Cardiac fibroblast (primary cell): ENCODE data around the gene TUBB4A.
"Not testable (repeated sequence)": the region's sequence is repeated elsewhere in the genome, so short reads cannot be mapped to it uniquely, and the experiment has no call there.

Experiments used
- DNase-seq, 2 donors: peaks; one replicate each; pipeline versions ENCODE4 v3.0.0 to v3.0.0-alpha.2; 2010; ENCODE audit warnings: low read depth in 2 of 2
- H3K4me3 ChIP-seq, 2 donors: replicated peaks in 1 of 2; 1 replicate in 1 of 2; 2 replicates in 1 of 2; pipeline ENCODE4 v1.5.1; 2011; ENCODE audit warnings: low read depth in 2 of 2, low read length in 2 of 2, mild to moderate bottlenecking in 2 of 2, moderate library complexity in 1 of 2
- CTCF ChIP-seq: IDR thresholded peaks from one replicate; pipeline ENCODE4 v1.5.1; 2011; ENCODE audit warnings: low read depth, mild to moderate bottlenecking, low read length, inconsistent platforms

The TUBB4A gene

GRCh38 chr19:6501740-6502648 is at the start of gene TUBB4A:
TSS of gene TUBB4A (minus strand) at chr19:6502309. CDS start at chr19:6502212, 97 bp downstream.
- no peak within 1 kb of the TSS for H3K4me3 ChIP-seq
- DNase-seq, result no peak
- no peak for TF ChIP-seq CTCF

GRCh38 chr19:6551091-6551490 is 49.0 kb upstream of the TUBB4A start:
- DNase-seq, result no peak
- H3K4me3 ChIP-seq, result no peak overlapping the region
- TF ChIP-seq CTCF, result no peak

GRCh38 chr19:6550679-6551078 is 48.6 kb upstream of the TUBB4A start:
- H3K4me3 ChIP-seq, DNase-seq: not testable (repeated sequence)

GRCh38 chr19:6543866-6544347 is 41.8 kb upstream of the TUBB4A start:
- DNase-seq, result no peak
- TF ChIP-seq CTCF, result no peak
- H3K4me3 ChIP-seq, result no peak overlapping the region

GRCh38 chr19:6540918-6541689 is 39.0 kb upstream of the TUBB4A start:
- H3K4me3 ChIP-seq, result no peak overlapping the region
- no peak for TF ChIP-seq CTCF
- peak in 1 of 2 donors; percentile 35 for DNase-seq

GRCh38 chr19:6539514-6539913 is 37.4 kb upstream of the TUBB4A start:
- H3K4me3 ChIP-seq, result no peak overlapping the region
- no peak for DNase-seq
- TF ChIP-seq CTCF, result no peak

GRCh38 chr19:6535558-6536137 is 33.5 kb upstream of the TUBB4A start:
- H3K4me3 ChIP-seq, result no peak overlapping the region
- TF ChIP-seq CTCF, result no peak
- no peak for DNase-seq
